B cell (primary cell): ENCODE data around the gene TMEM163. TPM values are rescaled to one million over a fixed set of nuclear protein-coding genes. Genes with fewer than 3 reads are reported as not detected.

Experiments used
- ATAC-seq: fragments of 200-7000 bp; cut with Tn5 transposase; one replicate; pipeline ENCODE4 v1.10.0; 2021; ENCODE audit warnings: low read depth, mild to moderate bottlenecking, moderate number of reproducible peaks, moderate library complexity
- CTCF ChIA-PET: fragments of 350-600 bp; sonication (Branson Sonifier 250); formaldehyde crosslinking; loops from one replicate; lab custom pipeline; 2021; ENCODE audit warnings: antibody characterized with exemption, inconsistent platforms; lab: Charles Lee
- POLR2A ChIA-PET: fragments of 350-600 bp; sonication (Branson Sonifier 250); formaldehyde crosslinking; loops from one replicate; lab custom pipeline; 2021; ENCODE audit warnings: antibody characterized with exemption; lab: Charles Lee
- DNase-seq: peaks from one replicate; pipeline ENCODE4 v3.0.0; 2013
- H2AFZ ChIP-seq: 2 replicates; pipeline ENCODE4 v1.6.1; 2012; ENCODE audit warnings: mild to moderate bottlenecking, low read depth, low read length; ENCODE audit not compliant: insufficient read depth, poor library complexity, severe bottlenecking
- H3K27ac ChIP-seq, 2 donors: 1 replicate in 1 of 2; 2 replicates in 1 of 2; pipeline ENCODE4 v1.5.1; 2012 to 2013; ENCODE audit warnings: low read length in 2 of 2, mild to moderate bottlenecking in 2 of 2, moderate library complexity in 1 of 2
- H3K27me3 ChIP-seq, 4 experiments: fragments of 200-600 bp in 1 of 4; sonication (generic) in 1 of 4; replicated peaks in 1 of 4; 1 replicate in 2 of 4; 2 replicates in 2 of 4; pipeline versions ENCODE4 v1.6.1 to v1.7.0; 2013 to 2016; ENCODE audit warnings: low read length in 3 of 4, mild to moderate bottlenecking in 2 of 4, mixed read lengths in 1 of 4, moderate library complexity in 1 of 4; ENCODE audit not compliant: insufficient read depth in 4 of 4, control insufficient read depth in 3 of 4; ENCODE audit errors: control extremely low read depth in 1 of 4
- H3K36me3 ChIP-seq, 2 experiments: replicated peaks in 1 of 2; 1 replicate in 1 of 2; 2 replicates in 1 of 2; pipeline versions ENCODE4 v1.6.1 to v1.7.1; 2013; ENCODE audit warnings: low read length in 1 of 2; ENCODE audit not compliant: insufficient read depth in 2 of 2, control insufficient read depth in 1 of 2; ENCODE audit errors: control extremely low read depth in 1 of 2, extremely low read depth in 1 of 2
- H3K4me1 ChIP-seq, 2 donors: fragments of 200-600 bp in 1 of 2; sonication (generic) in 1 of 2; 1 replicate in 1 of 2; 2 replicates in 1 of 2; pipeline versions ENCODE4 v1.5.1 to v1.6.1; 2013 to 2017; ENCODE audit warnings: low read length in 2 of 2; ENCODE audit not compliant: control insufficient read depth in 2 of 2, insufficient read depth in 2 of 2
- H3K4me2 ChIP-seq: replicated peaks from 2 replicates; pipeline ENCODE3; 2012; ENCODE audit warnings: mild to moderate bottlenecking, low read depth, low read length; ENCODE audit not compliant: poor library complexity, severe bottlenecking
- H3K4me3 ChIP-seq, 5 experiments: fragments of 200-600 bp in 1 of 5; sonication (generic) in 1 of 5; 1 replicate in 3 of 5; 2 replicates in 2 of 5; pipeline versions ENCODE4 v1.5.1 to v1.7.0; 2011 to 2016; ENCODE audit warnings: low read length in 4 of 5, mild to moderate bottlenecking in 4 of 5, low read depth in 2 of 5, control low read depth in 1 of 5, moderate library complexity in 1 of 5; ENCODE audit not compliant: insufficient read depth in 1 of 5; ENCODE audit errors: control extremely low read depth in 1 of 5, extremely low read depth in 1 of 5
- H3K79me2 ChIP-seq: fragments of 200-600 bp; sonication (generic); one replicate; pipeline ENCODE4 v1.6.0; 2016; ENCODE audit warnings: low read length; ENCODE audit not compliant: control insufficient read depth, insufficient read depth
- H3K9ac ChIP-seq: fragments of 200-600 bp; sonication (generic); 2 replicates; pipeline ENCODE4 v1.6.1; 2017; ENCODE audit warnings: mild to moderate bottlenecking, low read length, moderate library complexity
- H3K9me3 ChIP-seq, 3 donors: one replicate each; pipeline versions ENCODE4 v1.6.1 to v1.7.1; 2013; ENCODE audit warnings: low read length in 2 of 3; ENCODE audit not compliant: control insufficient read depth in 2 of 3, insufficient read depth in 1 of 3; ENCODE audit errors: control extremely low read depth in 1 of 3
- H4K20me1 ChIP-seq: 2 replicates; pipeline ENCODE4 v1.6.0; 2012; ENCODE audit warnings: mild to moderate bottlenecking, low read length; ENCODE audit not compliant: insufficient read depth, control insufficient read depth, poor library complexity, severe bottlenecking
- H3K27ac Mint-ChIP-seq: one replicate; pipeline ENCODE4 v1.8.0; 2021; ENCODE audit warnings: mixed read lengths
- H3K27me3 Mint-ChIP-seq: one replicate; pipeline ENCODE4 v1.8.0; 2021; ENCODE audit warnings: mixed read lengths
- H3K4me1 Mint-ChIP-seq: one replicate; pipeline ENCODE4 v1.8.0; 2021; ENCODE audit warnings: mixed read lengths
- H3K4me3 Mint-ChIP-seq: one replicate; pipeline ENCODE4 v1.8.0; 2021; ENCODE audit warnings: mixed read lengths
- H3K9me3 Mint-ChIP-seq: one replicate; pipeline ENCODE4 v1.8.0; 2022; ENCODE audit warnings: mixed read lengths; ENCODE audit not compliant: insufficient read depth
- EZH2 ChIP-seq: IDR thresholded peaks from 2 replicates; pipeline ENCODE4 v1.6.1; 2012; ENCODE audit warnings: borderline replicate concordance, low read depth, mild to moderate bottlenecking, moderate library complexity, low read length; ENCODE audit not compliant: insufficient read depth, poor library complexity, severe bottlenecking
- WGBS: methylation state at CpG from one replicate; pipeline ENCODE4 v1.1.5; 2013; ENCODE audit warnings: missing lambda C conversion rate; ENCODE audit not compliant: insufficient coverage; 5-methylcytosine and 5-hydroxymethylcytosine counted together
- intact Hi-C: fragments of 100-400 bp; cut with micrococcal nuclease; formaldehyde crosslinking; loops from one replicate; pipeline ENCODE4 v1.10.0; 2022
- polyA plus RNA-seq: library from polyadenylated mRNA; depleted of rRNA; stranded (reverse); fragments of >200 nt; gene quantifications from 2 replicates; pipeline ENCODE4 v1.2.3, GENCODE V29; 2012
- total RNA-seq, 2 donors: library from RNA; stranded (reverse); fragments of 120-200 nt in 1 of 2; gene quantifications; 1 replicate in 1 of 2; 2 replicates in 1 of 2; pipeline versions ENCODE4 v1.2.3 to v1.2.4, GENCODE V29; 2013 to 2022
- TF ChIP-seq, protein P1 (sequence below): fragments of 200-600 bp; IDR thresholded peaks from one replicate; pipeline ENCODE4 v1.8.0; 2022; ENCODE audit warnings: antibody characterized with exemption, mild to moderate bottlenecking

The TMEM163 gene
- total and polyA plus RNA-seq, 2 donors (not counting 1 experiment from before 2014, with no cell fraction given) = 2.6 to 5.6 TPM

DNA sequence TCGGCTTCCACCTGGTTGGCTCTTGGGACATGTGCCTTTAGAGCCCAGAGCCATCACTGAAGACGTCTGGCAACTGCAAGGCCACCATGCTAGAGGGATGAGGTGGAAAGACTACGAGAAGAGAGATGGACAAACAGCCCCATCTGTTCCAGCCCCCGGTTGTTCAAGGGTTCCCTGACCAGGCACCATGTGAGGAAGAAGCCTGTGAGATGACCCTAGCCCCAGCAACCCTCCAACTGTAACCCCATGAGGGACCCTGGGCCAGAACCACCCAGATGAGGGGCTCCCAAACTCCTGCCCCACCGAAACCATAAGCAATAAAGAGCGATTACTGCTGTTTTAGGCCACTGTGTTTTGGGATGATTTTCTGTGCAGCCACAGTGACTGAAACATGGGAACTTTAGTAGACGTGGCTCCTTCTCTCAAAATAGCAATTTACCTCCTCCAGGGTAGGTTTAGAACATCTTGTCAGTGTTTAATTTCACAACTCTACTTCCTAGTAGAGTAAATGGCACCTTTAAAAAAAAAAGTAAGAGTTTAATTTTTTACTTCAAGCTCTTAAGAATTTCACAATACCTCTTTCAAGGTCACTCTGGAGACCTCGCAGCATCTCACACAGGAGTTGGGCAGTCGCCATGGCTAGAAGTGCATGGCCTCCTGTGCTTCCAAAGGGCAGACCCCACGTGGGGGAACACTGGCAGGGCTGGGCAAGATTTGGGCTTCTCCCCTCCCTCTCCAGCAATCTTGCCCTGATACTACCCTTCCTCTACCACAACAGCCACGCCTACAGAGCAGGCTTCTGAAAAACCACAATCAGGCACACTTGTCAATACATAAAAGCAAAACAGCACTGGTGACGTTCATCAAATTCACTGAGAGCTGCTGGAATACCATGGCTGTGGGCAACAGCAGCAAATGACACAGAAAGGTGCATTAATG is 48.8 kb downstream of the TMEM163 start:
- no peaks in the 10 kb centered on the region for H3K79me2 ChIP-seq
- Mint-ChIP-seq H3K4me3 (peak overlapping the region; percentile 55), H3K4me1 (peaks cover 48% of the 10 kb centered on the region), H3K27ac (peak overlapping the region; percentile 3), H3K9me3 (no peaks in the 10 kb centered on the region), H3K27me3 (no peaks in the 10 kb centered on the region)
- no peak overlapping the region for H3K27ac ChIP-seq
- no peaks in the 10 kb centered on the region for H3K36me3 ChIP-seq
- no peaks in the 10 kb centered on the region for H4K20me1 ChIP-seq
- peaks cover 23 to 49% of the 10 kb centered on the region in 2 donors for H3K4me1 ChIP-seq
- H3K27me3 ChIP-seq = peaks cover 0 to 6% (median 0%) of the 10 kb centered on the region in 4 experiments
- peak; percentile 51 for DNase-seq
- H3K4me3 ChIP-seq = no peak overlapping the region
- 66% methylated on average over 9 of the region's 12 CpGs for WGBS
- CTCF ChIA-PET = interaction anchor here (1.2 kb wide), 1 partner anchor 11 kb away, joined by 3 read pairs; no protein-coding TSS in a partner anchor
- H3K9ac ChIP-seq = peak overlapping the region; percentile 11
- peak; percentile 63 for ATAC-seq
- intact Hi-C loops = no loop called here
- peak overlapping the region; percentile 40 for H2AFZ ChIP-seq
- H3K9me3 ChIP-seq = no peaks in the 10 kb centered on the region
- peak overlapping the region; percentile 61 for H3K4me2 ChIP-seq
- POLR2A ChIA-PET = no interaction called here
- TF ChIP-seq EZH2 = no peak
- TF ChIP-seq, protein P1, sequence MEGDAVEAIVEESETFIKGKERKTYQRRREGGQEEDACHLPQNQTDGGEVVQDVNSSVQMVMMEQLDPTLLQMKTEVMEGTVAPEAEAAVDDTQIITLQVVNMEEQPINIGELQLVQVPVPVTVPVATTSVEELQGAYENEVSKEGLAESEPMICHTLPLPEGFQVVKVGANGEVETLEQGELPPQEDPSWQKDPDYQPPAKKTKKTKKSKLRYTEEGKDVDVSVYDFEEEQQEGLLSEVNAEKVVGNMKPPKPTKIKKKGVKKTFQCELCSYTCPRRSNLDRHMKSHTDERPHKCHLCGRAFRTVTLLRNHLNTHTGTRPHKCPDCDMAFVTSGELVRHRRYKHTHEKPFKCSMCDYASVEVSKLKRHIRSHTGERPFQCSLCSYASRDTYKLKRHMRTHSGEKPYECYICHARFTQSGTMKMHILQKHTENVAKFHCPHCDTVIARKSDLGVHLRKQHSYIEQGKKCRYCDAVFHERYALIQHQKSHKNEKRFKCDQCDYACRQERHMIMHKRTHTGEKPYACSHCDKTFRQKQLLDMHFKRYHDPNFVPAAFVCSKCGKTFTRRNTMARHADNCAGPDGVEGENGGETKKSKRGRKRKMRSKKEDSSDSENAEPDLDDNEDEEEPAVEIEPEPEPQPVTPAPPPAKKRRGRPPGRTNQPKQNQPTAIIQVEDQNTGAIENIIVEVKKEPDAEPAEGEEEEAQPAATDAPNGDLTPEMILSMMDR = no peak

DNA sequence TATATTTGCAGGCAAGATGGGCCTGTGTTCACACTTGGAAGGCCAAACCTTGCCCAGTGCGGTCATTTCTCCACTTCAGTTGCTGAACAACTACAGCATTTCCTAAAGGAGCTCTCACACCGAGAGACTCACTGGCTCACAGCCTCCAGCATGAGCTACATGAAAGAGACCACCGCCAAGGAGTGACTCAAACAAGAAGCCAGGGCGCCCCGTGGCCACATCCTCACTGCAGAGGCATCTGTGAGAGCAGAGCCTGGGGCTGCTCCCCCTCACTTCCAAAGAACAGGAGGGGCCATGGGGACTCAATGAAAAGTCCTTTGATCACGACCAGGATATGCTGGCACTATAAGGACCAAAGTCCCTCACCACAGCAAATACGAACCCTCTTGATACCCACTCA is 50.0 kb downstream of the TMEM163 start:
- intact Hi-C loops = no loop called here
- Histone ChIP-seq H3K4me2 (no peak overlapping the region), H3K79me2 (no peaks in the 10 kb centered on the region), H3K4me1 (peaks cover 23 to 49% of the 10 kb centered on the region in 2 donors), H3K27me3 (peaks cover 0 to 10% (median 0%) of the 10 kb centered on the region in 4 experiments), H3K27ac (no peak overlapping the region), H2AFZ (peak overlapping the region; percentile 8), H4K20me1 (no peaks in the 10 kb centered on the region), H3K36me3 (no peaks in the 10 kb centered on the region), H3K9me3 (no peaks in the 10 kb centered on the region), H3K9ac (no peak overlapping the region), H3K4me3 (no peak overlapping the region)
- no peak for DNase-seq
- no peak for TF ChIP-seq EZH2
- TF ChIP-seq, protein P1 = no peak
- H3K9me3 Mint-ChIP-seq = no peaks in the 10 kb centered on the region
- H3K4me3 Mint-ChIP-seq = no peak overlapping the region
- 64% methylated on average over 7 of the region's 7 CpGs for WGBS
- no peaks in the 10 kb centered on the region for H3K27me3 Mint-ChIP-seq
- POLR2A ChIA-PET = no interaction called here
- ATAC-seq = no peak
- peaks cover 48% of the 10 kb centered on the region for H3K4me1 Mint-ChIP-seq
- CTCF ChIA-PET = no interaction called here
- no peak overlapping the region for H3K27ac Mint-ChIP-seq
